Inflammatory macrophage treated with lipopolysaccharide for 1 hour (primary cell): ENCODE results near the gene SP3.

ENCODE experiments used
- DNase-seq, 2 donors: peaks; one replicate each; pipeline ENCODE4 v3.0.0-alpha.2; 2020 to 2022

Gene SP3

DNA sequence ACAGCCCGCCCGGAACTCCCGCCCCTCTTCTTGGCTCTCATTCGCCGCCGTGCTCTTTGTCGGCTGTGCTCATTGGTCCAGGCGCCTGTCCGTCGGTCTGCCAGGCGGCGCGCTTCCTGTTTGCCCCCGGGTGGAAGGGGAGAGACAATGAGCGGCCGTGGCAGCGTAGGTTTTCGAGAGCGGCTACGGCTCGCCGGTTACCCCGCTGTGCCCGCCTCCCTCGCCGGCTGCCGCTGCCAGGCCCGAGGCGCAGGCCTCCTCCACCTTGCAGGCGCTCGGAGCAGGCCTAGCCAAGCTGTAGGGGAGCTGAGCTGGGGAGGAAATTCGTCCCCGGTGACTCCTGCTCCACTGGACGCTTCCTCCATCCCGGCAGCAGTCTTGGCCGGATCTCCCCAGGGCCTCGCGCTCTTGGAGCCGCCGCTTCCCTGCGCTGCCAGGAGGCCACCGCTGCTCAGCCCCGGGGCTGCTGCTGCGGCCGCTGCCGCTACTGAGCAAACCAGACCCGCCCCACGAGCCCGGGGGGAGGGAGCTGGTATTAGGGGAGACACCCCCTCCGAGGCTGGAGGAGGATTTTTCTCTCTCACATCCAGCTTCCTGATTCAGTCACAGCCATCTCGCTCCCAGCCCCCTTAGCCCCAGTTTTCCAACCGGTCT is at the start of gene SP3:
Gene SP3, minus strand, starts transcription at position 2 of the 654 bp plus-strand sequence. CDS start 202 bp downstream, outside the sequence.
- DNase-seq = peak; percentile 95 to 96

- DNase-seq = no peak
Observed at GRCh38 chr2:174014699-174015070, 49.5 kb upstream of the SP3 start.

DNA sequence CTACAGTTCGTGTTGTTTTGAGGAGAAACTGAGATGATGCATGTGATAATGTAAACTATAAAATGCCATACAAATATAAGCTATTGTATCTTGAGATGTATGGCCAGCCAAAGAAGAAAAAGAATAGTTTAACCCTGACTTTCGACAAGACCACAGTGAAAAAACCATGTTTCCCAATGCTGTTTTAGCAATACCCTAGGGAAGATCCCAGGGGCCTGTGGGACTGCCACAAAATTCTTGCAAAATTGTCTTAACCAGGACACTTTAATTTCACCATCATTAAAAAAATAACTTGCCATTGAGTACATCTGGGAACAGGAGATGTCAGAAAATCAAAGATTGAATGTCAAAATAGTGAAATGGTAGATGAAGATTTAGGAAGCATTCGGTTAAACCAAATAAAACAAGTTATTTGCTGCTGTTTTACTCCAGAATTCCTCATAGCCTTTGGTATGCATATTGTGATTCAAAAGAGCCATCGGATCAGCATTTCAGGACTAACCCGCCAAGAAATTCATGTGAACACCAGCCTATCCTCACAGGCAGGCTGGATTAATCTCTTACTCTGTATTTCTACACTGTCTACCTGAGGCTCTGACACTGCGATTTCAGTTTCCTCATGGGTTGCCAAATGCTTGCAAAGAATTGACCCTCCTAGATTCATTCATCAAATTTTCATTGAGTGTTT is 49.0 kb upstream of the SP3 start:
- DNase-seq = peak; percentile 69 to 77

DNA sequence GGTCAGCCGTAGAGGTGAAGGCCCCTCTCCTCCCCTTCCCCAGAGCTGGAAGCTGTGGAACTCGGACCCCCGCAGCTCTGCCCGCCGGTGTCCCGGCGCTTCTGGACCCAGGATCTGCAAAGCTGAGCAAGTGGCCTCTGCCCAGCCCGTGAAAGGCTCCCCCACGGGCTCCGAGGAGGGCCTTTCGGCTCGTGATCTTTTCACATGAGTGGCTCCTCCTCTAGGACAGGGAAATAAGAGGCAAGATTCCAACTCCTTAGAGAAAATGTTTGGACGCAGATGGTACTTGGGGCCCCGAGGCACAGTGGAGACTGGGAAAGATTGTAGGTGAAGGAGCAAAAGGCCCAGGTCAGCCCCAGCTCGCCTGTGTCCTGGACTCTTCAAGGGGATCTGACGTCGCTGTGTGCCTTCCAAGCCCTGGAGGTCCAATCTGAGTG is 48.2 kb upstream of the SP3 start:
- DNase-seq = no peak

GRCh38 chr2:174012347-174013314 is 47.5 kb upstream of the SP3 start:
- DNase-seq = peak in 1 of 2 donors; percentile 28

GRCh38 chr2:174011796-174012195 is 46.6 kb upstream of the SP3 start:
- no peak for DNase-seq

- no peak for DNase-seq
Observed at GRCh38 chr2:174011173-174011572, 46.0 kb upstream of the SP3 start.

GRCh38 chr2:174009488-174010223 is 44.5 kb upstream of the SP3 start:
- DNase-seq = no peak

GRCh38 chr2:174008720-174009119 is 43.5 kb upstream of the SP3 start:
- no peak for DNase-seq

DNA sequence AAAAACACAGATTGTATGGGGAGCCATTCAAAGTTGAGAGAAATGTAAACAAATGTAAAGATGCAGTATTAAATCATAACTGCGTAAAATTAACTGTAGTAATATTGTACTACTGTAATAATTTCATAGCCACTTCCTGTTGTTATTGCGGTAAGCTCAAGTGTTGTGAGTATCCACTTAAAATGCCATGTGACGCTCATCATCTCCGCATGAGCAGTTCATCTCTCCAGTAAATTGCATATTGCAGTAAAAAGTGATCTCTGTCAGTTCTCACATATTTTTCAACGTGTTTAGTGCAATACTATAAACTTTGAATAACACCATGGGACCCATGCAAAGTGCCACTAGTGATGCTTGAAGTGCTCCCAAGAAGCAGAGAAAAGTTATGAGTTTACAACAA is 41.8 kb upstream of the SP3 start:
- peak in 1 of 2 donors; percentile 56 for DNase-seq

- DNase-seq = no peak
Observed at GRCh38 chr2:174005801-174006419, 40.7 kb upstream of the SP3 start.

DNA sequence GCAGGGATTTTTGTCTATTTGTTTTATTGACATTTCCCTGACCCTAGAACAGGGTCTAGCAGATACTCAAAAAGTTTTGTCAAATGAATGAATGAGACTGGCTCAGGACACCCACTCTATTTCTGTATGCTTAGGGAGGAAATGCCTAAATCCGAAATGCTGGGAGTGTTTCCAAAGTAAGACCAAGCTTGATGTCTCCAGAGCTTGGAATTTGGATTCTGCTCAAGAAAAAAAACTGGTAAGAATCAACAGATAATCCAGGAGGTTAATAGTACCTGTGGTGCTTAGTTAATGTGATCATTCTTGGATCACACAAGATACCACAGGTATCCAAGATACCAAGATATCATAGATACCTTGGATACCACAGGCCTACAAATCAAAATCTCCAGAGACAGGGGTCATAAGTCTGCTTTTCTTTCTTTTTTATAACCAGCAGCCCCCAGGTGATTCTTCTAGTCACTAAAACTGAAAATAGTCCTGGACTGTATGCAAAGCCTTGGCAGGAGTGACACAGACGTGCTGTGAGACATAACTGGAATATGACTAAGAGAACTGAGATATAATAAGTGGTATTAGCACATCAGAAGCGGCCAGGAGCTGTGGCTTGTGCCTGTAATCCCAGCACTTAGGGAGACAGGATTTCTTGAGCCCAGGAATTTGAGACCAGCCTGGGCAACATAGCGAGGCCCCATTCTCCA is 39.9 kb upstream of the SP3 start:
- DNase-seq = no peak

DNA sequence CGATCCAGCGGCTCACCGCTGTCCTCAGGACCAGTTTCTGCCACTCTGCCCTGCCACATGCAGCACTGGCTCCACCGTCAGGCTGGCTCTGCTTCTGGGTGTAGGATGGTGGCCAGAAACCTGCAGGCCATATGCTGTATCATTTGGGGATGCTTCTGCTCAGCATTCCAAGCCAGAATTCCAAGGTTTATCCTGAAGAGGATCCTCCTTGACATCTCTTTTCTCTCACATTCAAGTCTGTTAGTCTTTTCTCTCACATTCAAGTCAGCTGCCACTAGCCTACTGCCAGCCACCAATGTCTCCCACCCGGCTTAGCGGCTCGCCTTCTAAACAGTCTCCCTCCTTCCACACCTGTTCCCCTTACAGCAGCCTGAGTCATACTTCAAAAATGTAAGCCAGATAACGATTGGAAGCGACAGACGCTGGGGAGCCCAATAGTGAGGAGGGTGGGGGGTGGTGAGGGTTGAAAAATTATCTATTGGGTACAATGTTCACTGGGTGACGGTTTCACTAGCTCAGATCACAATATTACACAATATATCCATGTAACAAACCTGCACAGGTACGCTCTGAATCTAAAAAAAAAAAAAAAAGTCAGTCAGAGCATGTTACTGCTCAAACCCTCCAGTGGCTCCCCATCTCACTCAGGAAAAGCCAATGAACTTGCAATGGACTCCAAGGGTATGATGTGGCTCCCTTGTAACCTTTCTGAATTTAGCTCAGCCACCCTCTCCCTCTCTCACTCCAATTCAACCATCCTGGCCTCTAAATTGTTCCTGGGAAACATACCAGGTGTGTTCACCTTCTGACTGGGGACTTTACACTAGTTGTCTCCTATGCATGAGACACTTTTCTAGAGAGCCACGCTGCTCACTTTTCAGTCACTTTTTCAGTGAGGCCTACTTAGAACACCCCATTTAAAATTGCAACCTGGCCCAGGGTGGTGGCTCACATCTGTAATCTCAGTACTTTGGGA is 38.8 kb upstream of the SP3 start:
- DNase-seq = no peak

DNA sequence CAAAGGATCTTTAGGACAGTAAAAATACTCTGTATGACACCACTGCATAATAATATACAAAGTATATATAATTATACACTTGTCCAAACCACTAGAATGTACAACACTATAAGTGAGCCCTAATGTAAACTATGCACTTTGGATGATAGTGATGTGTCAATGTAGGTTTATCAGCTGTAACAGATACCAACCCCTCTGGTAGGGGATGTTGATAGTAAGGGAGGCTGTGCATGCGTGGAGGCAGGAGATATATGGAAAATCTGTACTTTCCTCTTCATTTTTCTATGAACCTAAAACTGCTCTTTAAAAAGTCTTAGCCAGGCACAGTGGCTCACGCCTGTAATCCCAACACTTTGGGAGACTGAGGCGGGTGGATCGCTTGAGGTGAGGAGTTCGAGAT is 37.5 kb upstream of the SP3 start:
- DNase-seq = no peak

DNA sequence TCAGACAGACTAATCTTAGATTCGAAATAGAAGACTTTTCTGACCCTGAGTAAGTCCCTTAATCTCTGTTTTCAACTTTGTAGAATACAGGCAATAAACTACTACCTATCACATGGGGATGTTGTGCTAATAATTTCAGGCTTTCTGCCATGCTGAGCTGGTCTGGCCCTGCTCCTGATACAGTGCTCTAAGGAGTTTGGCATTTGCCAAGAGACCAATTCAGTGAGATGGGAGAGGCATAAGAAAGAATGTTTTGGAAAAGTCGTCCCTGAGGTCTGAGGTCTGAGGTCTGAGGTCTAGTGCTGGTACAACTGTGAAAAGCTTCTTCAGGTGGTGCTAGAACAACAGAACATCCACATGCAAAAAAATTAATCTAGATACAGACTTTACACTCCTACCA is 35.9 kb upstream of the SP3 start:
- DNase-seq = no peak

- DNase-seq = no peak
Observed at GRCh38 chr2:173999724-174000123, 34.6 kb upstream of the SP3 start.

GRCh38 chr2:173999272-173999671 is 34.1 kb upstream of the SP3 start:
- no peak for DNase-seq

DNA sequence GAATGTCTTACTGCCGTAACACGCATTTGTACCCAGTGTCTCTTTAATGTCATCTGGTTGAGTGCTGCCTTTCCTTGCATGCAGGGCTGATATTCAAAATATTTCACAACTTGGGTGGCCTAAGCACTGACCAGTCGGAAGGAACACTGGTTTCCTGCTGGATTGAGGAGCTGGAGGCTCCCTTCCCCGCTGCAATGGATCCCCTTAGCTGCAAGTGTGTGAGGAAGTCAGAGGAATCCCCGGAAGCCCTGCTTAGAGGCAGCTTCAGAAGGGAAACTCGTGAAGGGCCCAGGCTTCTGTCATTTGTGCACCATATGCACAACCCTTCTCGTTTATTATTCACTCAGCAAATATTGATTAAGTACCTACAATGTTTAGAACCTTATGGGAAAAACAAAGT is 33.2 kb upstream of the SP3 start:
- DNase-seq = peak in 1 of 2 donors; percentile 41

DNA sequence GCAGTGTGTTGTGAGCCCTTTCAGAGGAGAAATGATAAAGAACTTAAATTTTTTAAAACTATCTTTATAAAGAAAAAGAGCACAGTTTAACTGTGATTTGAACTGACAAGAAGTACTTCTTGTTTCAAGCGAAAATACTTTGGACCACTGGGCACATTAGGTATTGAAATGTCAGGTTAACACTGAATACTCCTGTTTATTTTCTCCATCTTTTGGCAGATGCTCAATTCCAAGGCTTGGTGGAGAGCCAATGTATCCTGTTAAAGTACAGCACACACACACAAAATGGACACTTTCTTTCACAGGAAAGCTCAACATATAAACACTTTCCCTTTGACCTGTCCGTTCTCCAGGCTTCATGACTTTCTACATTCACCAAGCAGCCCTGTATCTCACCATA is 32.6 kb upstream of the SP3 start:
- no peak for DNase-seq

- peak; percentile 85 to 90 for DNase-seq
Observed at GRCh38 chr2:173997269-173997668, 32.1 kb upstream of the SP3 start.
